Measurements from ENCODE around the gene ZNF483.

ZNF483 gene

GRCh38 chr9:111621895-111622480, 97.0 kb downstream of the ZNF483 start:
- H3K27ac Mint-ChIP-seq = no peak overlapping the region
- no peak overlapping the region for H3K4me3 Mint-ChIP-seq
- H3K9me3 Mint-ChIP-seq = no peaks in the 10 kb centered on the region
- no peak for DNase-seq
- no peaks in the 10 kb centered on the region for H3K27me3 Mint-ChIP-seq
- H3K4me1 Mint-ChIP-seq = no peaks in the 10 kb centered on the region
- ATAC-seq = peak; percentile 73

DNA sequence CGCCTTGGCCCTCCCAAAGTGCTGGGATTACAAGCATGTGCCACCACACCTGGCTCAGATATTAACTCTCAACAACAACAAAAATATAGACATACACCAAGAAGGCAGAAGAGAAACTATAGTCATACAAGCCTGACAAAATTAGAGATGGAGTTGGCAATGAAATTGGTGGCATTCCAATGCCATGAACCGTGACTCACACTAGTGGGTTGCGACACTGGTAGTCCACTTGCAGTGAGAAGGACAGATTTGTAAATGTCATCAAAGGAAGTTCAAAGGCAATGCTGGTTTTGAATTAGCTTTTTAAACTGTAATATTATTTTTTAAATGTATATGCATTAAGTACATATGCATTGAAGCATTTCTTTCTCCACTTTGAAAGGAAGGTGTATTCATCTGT, 97.6 kb downstream of the ZNF483 start:
- no peaks in the 10 kb centered on the region for H3K9me3 Mint-ChIP-seq
- no peak overlapping the region for H3K4me3 Mint-ChIP-seq
- no peak for ATAC-seq
- H3K27me3 Mint-ChIP-seq = no peaks in the 10 kb centered on the region
- H3K4me1 Mint-ChIP-seq = no peaks in the 10 kb centered on the region
- DNase-seq = no peak
- H3K27ac Mint-ChIP-seq = no peak overlapping the region

All from stimulated activated naive CD8-positive, alpha-beta T cell treated with anti-CD3 and anti-CD28 coated beads, Interleukin-15, amount 100 ng/mL, for 72 hours (primary cell).